Measurements from ENCODE around the gene P2RX4.
"Not testable (repeated sequence)": the region's sequence is repeated elsewhere in the genome, so short reads cannot be mapped to it uniquely, and the experiment has no call there.

Gene P2RX4

GRCh38 chr12:121226871-121227270 is 16.9 kb downstream of the P2RX4 start:
- no CpG with 5 or more reads among the region's 8 CpGs for WGBS (ENCODE audit: extremely low coverage, insufficient coverage, insufficient read length)
- not testable (repeated sequence) for H3K9ac ChIP-seq (ENCODE audit: low read length); H3K4me2 ChIP-seq (ENCODE audit: low read length); H3K14ac ChIP-seq (ENCODE audit: low read length); H3K4ac ChIP-seq (ENCODE audit: low read depth, low read length); DNase-seq; H2BK120ac ChIP-seq (ENCODE audit: insufficient read depth, low read length, poor library complexity); H3K79me2 ChIP-seq (ENCODE audit: control insufficient read depth, insufficient read depth, low read length, poor library complexity); H3K4me3 ChIP-seq (ENCODE audit: low read depth, low read length); H4K8ac ChIP-seq (ENCODE audit: low read depth, low read length); H2AK5ac ChIP-seq (ENCODE audit: low read length); H2AFZ ChIP-seq (ENCODE audit: insufficient read depth, low read length, poor library complexity); H2BK12ac ChIP-seq (ENCODE audit: low read length); H3K27me3 ChIP-seq (ENCODE audit: insufficient read depth, low read length); H4K12ac ChIP-seq (ENCODE audit: low read depth, low read length); H3K4me1 ChIP-seq (ENCODE audit: control insufficient read depth in 1 of 2, insufficient read depth in 2 of 2, low read length in 2 of 2); H3K23ac ChIP-seq (ENCODE audit: low read length); H3K9me3 ChIP-seq (ENCODE audit: insufficient read depth, low read depth, low read length); H2BK5ac ChIP-seq (ENCODE audit: low read depth, low read length, poor library complexity); H3K18ac ChIP-seq (ENCODE audit: low read length)
- H3K27ac ChIP-seq (ENCODE audit: low read depth, low read length): peak overlapping the region; percentile 6
- peak overlapping the region; percentile 30 for H4K91ac ChIP-seq (ENCODE audit: low read depth, low read length)
- H3K79me1 ChIP-seq (ENCODE audit: low read length): peaks cover 15% of the 10 kb centered on the region
- H3K36me3 ChIP-seq (ENCODE audit: control insufficient read depth in 1 of 2, insufficient read depth in 2 of 2, low read length in 2 of 2): peaks cover 16 to 19% of the 10 kb centered on the region in 2 experiments

DNA sequence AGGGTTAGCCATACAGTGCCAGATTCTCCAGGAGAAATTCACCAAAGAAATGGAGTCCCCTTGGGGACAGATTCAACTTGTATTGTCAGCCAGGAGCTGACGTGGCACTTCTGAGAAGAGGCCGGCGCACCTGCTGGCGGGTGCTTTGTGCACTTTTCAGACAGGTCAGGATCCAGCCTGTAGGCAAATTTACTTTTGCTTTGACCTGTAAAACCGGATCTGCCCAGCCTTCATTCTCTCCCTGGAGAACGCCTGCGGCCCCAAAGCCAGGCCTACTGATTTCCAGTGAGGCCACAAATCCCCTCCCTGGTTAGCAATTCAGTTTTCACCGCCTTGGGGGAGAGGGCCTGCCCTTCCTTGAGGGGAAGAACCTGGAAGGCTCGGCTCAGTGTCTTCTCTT is 17.4 kb downstream of the P2RX4 start:
- peak overlapping the region; percentile 50 for H3K27ac ChIP-seq (ENCODE audit: low read depth, low read length)
- H4K12ac ChIP-seq (ENCODE audit: low read depth, low read length): no peak overlapping the region
- H3K79me1 ChIP-seq (ENCODE audit: low read length): peaks cover 15% of the 10 kb centered on the region
- H2BK5ac ChIP-seq (ENCODE audit: low read depth, low read length, poor library complexity): no peak overlapping the region
- peaks cover 7% of the 10 kb centered on the region in 2 experiments for H3K4me1 ChIP-seq (ENCODE audit: control insufficient read depth in 1 of 2, insufficient read depth in 2 of 2, low read length in 2 of 2)
- DNase-seq: peak; percentile 99 to 100
- peaks cover 13 to 21% of the 10 kb centered on the region in 2 experiments for H3K36me3 ChIP-seq (ENCODE audit: control insufficient read depth in 1 of 2, insufficient read depth in 2 of 2, low read length in 2 of 2)
- H2BK120ac ChIP-seq (ENCODE audit: insufficient read depth, low read length, poor library complexity): no peak overlapping the region
- H3K14ac ChIP-seq (ENCODE audit: low read length): no peak overlapping the region
- H3K4ac ChIP-seq (ENCODE audit: low read depth, low read length): no peak overlapping the region
- no peak overlapping the region for H3K23ac ChIP-seq (ENCODE audit: low read length)
- no peak overlapping the region for H4K8ac ChIP-seq (ENCODE audit: low read depth, low read length)
- no peaks in the 10 kb centered on the region for H3K27me3 ChIP-seq (ENCODE audit: insufficient read depth, low read length)
- H3K4me3 ChIP-seq (ENCODE audit: low read depth, low read length): no peak overlapping the region
- H3K4me2 ChIP-seq (ENCODE audit: low read length): peak overlapping the region; percentile 15
- H3K79me2 ChIP-seq (ENCODE audit: control insufficient read depth, insufficient read depth, low read length, poor library complexity): no peaks in the 10 kb centered on the region
- WGBS (ENCODE audit: extremely low coverage, insufficient coverage, insufficient read length): no CpG with 5 or more reads among the region's 9 CpGs
- H2BK12ac ChIP-seq (ENCODE audit: low read length): no peak overlapping the region
- H3K18ac ChIP-seq (ENCODE audit: low read length): no peak overlapping the region
- peak overlapping the region; percentile 30 for H4K91ac ChIP-seq (ENCODE audit: low read depth, low read length)
- no peaks in the 10 kb centered on the region for H3K9me3 ChIP-seq (ENCODE audit: insufficient read depth, low read depth, low read length)
- H3K9ac ChIP-seq (ENCODE audit: low read length): no peak overlapping the region
- no peak overlapping the region for H2AFZ ChIP-seq (ENCODE audit: insufficient read depth, low read length, poor library complexity)
- no peak overlapping the region for H2AK5ac ChIP-seq (ENCODE audit: low read length)

GRCh38 chr12:121228919-121229665 is 19.2 kb downstream of the P2RX4 start:
- Histone ChIP-seq H3K79me1 (ENCODE audit: low read length) (peaks cover 15% of the 10 kb centered on the region), H2BK5ac (ENCODE audit: low read depth, low read length, poor library complexity) (peak overlapping the region; percentile 29), H4K8ac (ENCODE audit: low read depth, low read length) (peak overlapping the region; percentile 54), H3K36me3 (ENCODE audit: control insufficient read depth in 1 of 2, insufficient read depth in 2 of 2, low read length in 2 of 2) (peaks cover 12 to 17% of the 10 kb centered on the region in 2 experiments), H2AFZ (ENCODE audit: insufficient read depth, low read length, poor library complexity) (no peak overlapping the region), H3K79me2 (ENCODE audit: control insufficient read depth, insufficient read depth, low read length, poor library complexity) (no peaks in the 10 kb centered on the region), H3K4me1 (ENCODE audit: control insufficient read depth in 1 of 2, insufficient read depth in 2 of 2, low read length in 2 of 2) (peaks cover 7% of the 10 kb centered on the region in 2 experiments), H3K14ac (ENCODE audit: low read length) (peak overlapping the region; percentile 83), H3K27me3 (ENCODE audit: insufficient read depth, low read length) (no peaks in the 10 kb centered on the region), H4K91ac (ENCODE audit: low read depth, low read length) (peak overlapping the region; percentile 79), H2BK12ac (ENCODE audit: low read length) (peak overlapping the region; percentile 75), H3K27ac (ENCODE audit: low read depth, low read length) (peak overlapping the region; percentile 9), H3K4me2 (ENCODE audit: low read length) (no peak overlapping the region), H2AK5ac (ENCODE audit: low read length) (peak overlapping the region; percentile 89), H3K9ac (ENCODE audit: low read length) (no peak overlapping the region), H3K18ac (ENCODE audit: low read length) (peak overlapping the region; percentile 68), H2BK120ac (ENCODE audit: insufficient read depth, low read length, poor library complexity) (peak overlapping the region; percentile 77), H3K9me3 (ENCODE audit: insufficient read depth, low read depth, low read length) (no peaks in the 10 kb centered on the region), H3K4me3 (ENCODE audit: low read depth, low read length) (no peak overlapping the region), H3K4ac (ENCODE audit: low read depth, low read length) (peak overlapping the region; percentile 2), H4K12ac (ENCODE audit: low read depth, low read length) (no peak overlapping the region), H3K23ac (ENCODE audit: low read length) (no peak overlapping the region)
- no peak for DNase-seq
- WGBS (ENCODE audit: extremely low coverage, insufficient coverage, insufficient read length): no CpG with 5 or more reads among the region's 24 CpGs

- H3K36me3 ChIP-seq (ENCODE audit: control insufficient read depth in 1 of 2, insufficient read depth in 2 of 2, low read length in 2 of 2): peaks cover 12 to 17% of the 10 kb centered on the region in 2 experiments
- H3K23ac ChIP-seq (ENCODE audit: low read length); H3K9me3 ChIP-seq (ENCODE audit: insufficient read depth, low read depth, low read length); H3K4me1 ChIP-seq (ENCODE audit: control insufficient read depth in 1 of 2, insufficient read depth in 2 of 2, low read length in 2 of 2); H3K4ac ChIP-seq (ENCODE audit: low read depth, low read length); H3K79me2 ChIP-seq (ENCODE audit: control insufficient read depth, insufficient read depth, low read length, poor library complexity); H4K8ac ChIP-seq (ENCODE audit: low read depth, low read length); H3K27me3 ChIP-seq (ENCODE audit: insufficient read depth, low read length); H3K4me3 ChIP-seq (ENCODE audit: low read depth, low read length); H4K12ac ChIP-seq (ENCODE audit: low read depth, low read length); H3K9ac ChIP-seq (ENCODE audit: low read length); H2AFZ ChIP-seq (ENCODE audit: insufficient read depth, low read length, poor library complexity); H3K4me2 ChIP-seq (ENCODE audit: low read length); H2AK5ac ChIP-seq (ENCODE audit: low read length): not testable (repeated sequence)
- peak; percentile 79 to 91 for DNase-seq
- peak overlapping the region; percentile 29 for H2BK5ac ChIP-seq (ENCODE audit: low read depth, low read length, poor library complexity)
- H2BK120ac ChIP-seq (ENCODE audit: insufficient read depth, low read length, poor library complexity): peak overlapping the region; percentile 77
- peak overlapping the region; percentile 79 for H4K91ac ChIP-seq (ENCODE audit: low read depth, low read length)
- WGBS (ENCODE audit: extremely low coverage, insufficient coverage, insufficient read length): no CpG with 5 or more reads among the region's 19 CpGs
- H3K79me1 ChIP-seq (ENCODE audit: low read length): peaks cover 15% of the 10 kb centered on the region
- H3K27ac ChIP-seq (ENCODE audit: low read depth, low read length): peak overlapping the region; percentile 9
- H3K14ac ChIP-seq (ENCODE audit: low read length): peak overlapping the region; percentile 70
- H3K18ac ChIP-seq (ENCODE audit: low read length): peak overlapping the region; percentile 21
- H2BK12ac ChIP-seq (ENCODE audit: low read length): peak overlapping the region; percentile 75
These were observed 20.1 kb downstream of the P2RX4 start for GRCh38 chr12:121229826-121230537.

Measured in trophoblast cell (in vitro differentiated cells and primary cell).